Mammary epithelial cell (primary cell): ENCODE data around the gene ST6GALNAC4.

ENCODE experiments used
- CTCF ChIP-seq, 2 donors: IDR thresholded peaks in 1 of 2; conservative IDR thresholded peaks in 1 of 2; 2 replicates each; pipeline ENCODE4 v1.5.1; 2011 to 2012; ENCODE audit warnings: inconsistent platforms in 2 of 2, low read length in 2 of 2, mild to moderate bottlenecking in 2 of 2, control low read depth in 1 of 2, low read depth in 1 of 2; ENCODE audit not compliant: insufficient read depth in 1 of 2; ENCODE audit errors: extremely low read depth in 1 of 2
- EZH2 ChIP-seq: IDR thresholded peaks from 2 replicates; pipeline ENCODE4 v1.6.1; 2012; ENCODE audit warnings: low read length, inconsistent platforms, borderline replicate concordance

- no peak for TF ChIP-seq CTCF (conservative IDR thresholded peaks at IDR 0.05 in 1 of 2, IDR thresholded peaks at IDR 0.05 in 1 of 2; ENCODE audit: extremely low read depth in 1 of 2, insufficient read depth in 1 of 2, low read depth in 1 of 2, low read length in 2 of 2)
- TF ChIP-seq EZH2: no peak
Measured at GRCh38 chr9:127923771-127924170, 6.9 kb upstream of the ST6GALNAC4 start.
